Activated T-helper 1 cell treated with anti-CD3 and anti-CD28 coated beads, Interleukin-12 subunit alpha, Interleukin-12 subunit beta, Interleukin-2, Interleukin-4 antibody, amounts not matched to agents 30 ng/mL and 10 ng/mL and 1 ng/mL, durations not matched to agents 14 hours and 24 hours and 36 hours (primary cell): ENCODE measurements around the gene SPNS2. TPM values are rescaled to one million over a fixed set of nuclear protein-coding genes. Genes with fewer than 3 reads are reported as not detected.

ENCODE experiments used
- DNase-seq: peaks from one replicate; pipeline ENCODE4 v3.0.0; 2021; ENCODE audit warnings: low spot score
- H3K27ac Mint-ChIP-seq: one replicate; pipeline ENCODE4 v1.8.0; 2021; ENCODE audit warnings: mild to moderate bottlenecking, mixed read lengths
- H3K27me3 Mint-ChIP-seq: one replicate; pipeline ENCODE4 v1.8.0; 2022; ENCODE audit warnings: mild to moderate bottlenecking, moderate library complexity, mixed read lengths; ENCODE audit not compliant: insufficient read depth
- H3K36me3 Mint-ChIP-seq: one replicate; pipeline ENCODE4 v1.8.0; 2021; ENCODE audit warnings: low read depth, mixed read lengths
- H3K4me1 Mint-ChIP-seq: one replicate; pipeline ENCODE4 v1.8.0; 2021; ENCODE audit warnings: low read depth, mixed read lengths
- H3K4me3 Mint-ChIP-seq: one replicate; pipeline ENCODE4 v1.8.0; 2021; ENCODE audit warnings: mild to moderate bottlenecking, moderate library complexity, mixed read lengths
- H3K9me3 Mint-ChIP-seq: one replicate; pipeline ENCODE4 v1.8.0; 2021; ENCODE audit warnings: mixed read lengths
- intact Hi-C: fragments of 100-400 bp; cut with micrococcal nuclease; formaldehyde crosslinking; loops from one replicate; pipeline ENCODE4 v1.15.1; 2024
- total RNA-seq: library from RNA; stranded (reverse); gene quantifications from 2 replicates; pipeline ENCODE4 v1.2.3, GENCODE V29; 2022

The SPNS2 gene
- total RNA-seq, 1 donor from 2014 or later, result not detected

- intact Hi-C loops, result no loop called here
- DNase-seq, result no peak
- Mint-ChIP-seq H3K27ac (no peak overlapping the region), H3K27me3 (no peaks in the 10 kb centered on the region), H3K36me3 (peaks cover 41% of the 10 kb centered on the region), H3K4me1 (peaks cover 21% of the 10 kb centered on the region), H3K4me3 (peak overlapping the region; percentile 11), H3K9me3 (no peaks in the 10 kb centered on the region)
Observed at GRCh38 chr17:4551141-4551540, 52.5 kb downstream of the SPNS2 start.

- intact Hi-C loops, result no loop called here
Observed at GRCh38 chr17:4551796-4552525, 53.3 kb downstream of the SPNS2 start.

GRCh38 chr17:4553669-4554068 is 55.0 kb downstream of the SPNS2 start:
- H3K9me3 Mint-ChIP-seq, result no peaks in the 10 kb centered on the region
- H3K4me3 Mint-ChIP-seq, result peak overlapping the region; percentile 94
- no peak for DNase-seq
- peaks cover 30% of the 10 kb centered on the region for H3K36me3 Mint-ChIP-seq
- intact Hi-C loops, result no loop called here
- no peaks in the 10 kb centered on the region for H3K27me3 Mint-ChIP-seq
- H3K4me1 Mint-ChIP-seq, result peaks cover 29% of the 10 kb centered on the region
- no peak overlapping the region for H3K27ac Mint-ChIP-seq

More at GRCh38 chr17:4551796-4552525, 53.3 kb downstream of the SPNS2 start:
- Mint-ChIP-seq H3K27me3 (no peaks in the 10 kb centered on the region), H3K4me3 (no peak overlapping the region), H3K36me3 (peaks cover 35% of the 10 kb centered on the region), H3K27ac (no peak overlapping the region), H3K9me3 (no peaks in the 10 kb centered on the region), H3K4me1 (peaks cover 29% of the 10 kb centered on the region)
- no peak for DNase-seq

- H3K4me1 Mint-ChIP-seq, result peaks cover 29% of the 10 kb centered on the region
- DNase-seq, result no peak
- H3K27me3 Mint-ChIP-seq, result no peaks in the 10 kb centered on the region
- peaks cover 30% of the 10 kb centered on the region for H3K36me3 Mint-ChIP-seq
- peak overlapping the region; percentile 94 for H3K4me3 Mint-ChIP-seq
- intact Hi-C loops, result no loop called here
- H3K27ac Mint-ChIP-seq, result peak overlapping the region; percentile 93
- H3K9me3 Mint-ChIP-seq, result no peaks in the 10 kb centered on the region
Observed at GRCh38 chr17:4554441-4554996, 55.8 kb downstream of the SPNS2 start.

- intact Hi-C loops, result loop anchor here (1.0 to 5.0 kb wide), 3 partner anchors 8 to 252 kb away; partner anchors contain the start of genes PLD2 and UBE2G1
- H3K9me3 Mint-ChIP-seq, result no peaks in the 10 kb centered on the region
- H3K4me1 Mint-ChIP-seq, result peaks cover 29% of the 10 kb centered on the region
- H3K4me3 Mint-ChIP-seq, result peak within 1 kb of the TSS; percentile 94
- peak within 1 kb of the TSS; percentile 93 for H3K27ac Mint-ChIP-seq
- H3K36me3 Mint-ChIP-seq, result peaks cover 30% of the 10 kb centered on the region
- no peaks in the 10 kb centered on the region for H3K27me3 Mint-ChIP-seq
- DNase-seq, result peak; percentile 96
Observed at GRCh38 chr17:4554997-4555799, 56.5 kb downstream of the SPNS2 start, which contains the start of gene MYBBP1A. MYBBP1A (minus strand) TSS chr17:4555384; CDS start chr17:4555324, 60 bp downstream.

- intact Hi-C loops, result loop anchor here (1.0 to 5.0 kb wide), 3 partner anchors 7 to 251 kb away; partner anchors contain the start of genes PLD2 and UBE2G1
- no peak for DNase-seq
- Mint-ChIP-seq H3K27ac (peak overlapping the region; percentile 93), H3K4me1 (peaks cover 29% of the 10 kb centered on the region), H3K36me3 (peaks cover 25% of the 10 kb centered on the region), H3K9me3 (no peaks in the 10 kb centered on the region), H3K27me3 (no peaks in the 10 kb centered on the region), H3K4me3 (peak overlapping the region; percentile 94)
Observed at GRCh38 chr17:4555873-4556759, 57.4 kb downstream of the SPNS2 start.

GRCh38 chr17:4556996-4557395 is 58.3 kb downstream of the SPNS2 start:
- peak overlapping the region; percentile 56 for H3K4me3 Mint-ChIP-seq
- no peaks in the 10 kb centered on the region for H3K9me3 Mint-ChIP-seq
- H3K27me3 Mint-ChIP-seq, result no peaks in the 10 kb centered on the region

GRCh38 chr17:4557626-4558346 is 59.1 kb downstream of the SPNS2 start:
- no peaks in the 10 kb centered on the region for H3K27me3 Mint-ChIP-seq
- H3K4me3 Mint-ChIP-seq, result no peak overlapping the region
- peaks cover 15% of the 10 kb centered on the region for H3K36me3 Mint-ChIP-seq
- peaks cover 41% of the 10 kb centered on the region for H3K4me1 Mint-ChIP-seq
- H3K27ac Mint-ChIP-seq, result peak overlapping the region; percentile 61
- no peak for DNase-seq
- no peaks in the 10 kb centered on the region for H3K9me3 Mint-ChIP-seq
- intact Hi-C loops, result loop anchor here (5.0 kb wide), 1 partner anchor 250 kb away; the partner anchor contains the start of gene PLD2

More at GRCh38 chr17:4556996-4557395, 58.3 kb downstream of the SPNS2 start:
- intact Hi-C loops, result loop anchor here (5.0 kb wide), 1 partner anchor 250 kb away; the partner anchor contains the start of gene PLD2
- Mint-ChIP-seq H3K4me1 (peaks cover 33% of the 10 kb centered on the region), H3K27ac (no peak overlapping the region), H3K36me3 (peaks cover 20% of the 10 kb centered on the region)
- no peak for DNase-seq

GRCh38 chr17:4558347-4558971 is 59.8 kb downstream of the SPNS2 start:
- Mint-ChIP-seq H3K36me3 (peaks cover 15% of the 10 kb centered on the region), H3K4me1 (peaks cover 48% of the 10 kb centered on the region), H3K27ac (peak overlapping the region; percentile 61), H3K4me3 (no peak overlapping the region), H3K9me3 (no peaks in the 10 kb centered on the region), H3K27me3 (no peaks in the 10 kb centered on the region)
- DNase-seq, result no peak
- intact Hi-C loops, result loop anchor here (5.0 kb wide), 1 partner anchor 249 kb away; the partner anchor contains the start of gene PLD2

GRCh38 chr17:4559139-4559791 is 60.6 kb downstream of the SPNS2 start:
- no peak for DNase-seq
- Mint-ChIP-seq H3K4me1 (peaks cover 46% of the 10 kb centered on the region), H3K36me3 (peaks cover 7% of the 10 kb centered on the region), H3K9me3 (no peaks in the 10 kb centered on the region), H3K27me3 (no peaks in the 10 kb centered on the region), H3K4me3 (no peak overlapping the region), H3K27ac (no peak overlapping the region)
- intact Hi-C loops, result loop anchor here (5.0 kb wide), 1 partner anchor 248 kb away; the partner anchor contains the start of gene PLD2

- Mint-ChIP-seq H3K27me3 (no peaks in the 10 kb centered on the region), H3K4me3 (no peak overlapping the region), H3K27ac (no peak overlapping the region), H3K4me1 (peaks cover 43% of the 10 kb centered on the region), H3K36me3 (peaks cover 2% of the 10 kb centered on the region), H3K9me3 (no peaks in the 10 kb centered on the region)
- intact Hi-C loops, result loop anchor here (5.0 to 10.0 kb wide), 4 partner anchors 142 to 345 kb away; partner anchors contain the start of genes PELP1 and PLD2
- no peak for DNase-seq
Observed at GRCh38 chr17:4559966-4560365, 61.3 kb downstream of the SPNS2 start.
